DND-41 (cell line): ENCODE results near the gene MYH15.

Source experiments
- ATAC-seq: fragments of 200-7000 bp; cut with Tn5 transposase; 3 replicates; pipeline ENCODE4 v1.9.1; 2021; ENCODE audit warnings: low read depth; ENCODE audit not compliant: insufficient read depth
- DNase-seq: peaks from one replicate; pipeline ENCODE4 v3.0.0-alpha.2; 2020
- H2AFZ ChIP-seq: 2 replicates; pipeline ENCODE4 v1.6.0; 2012; ENCODE audit warnings: low read depth, low read length
- H3K27ac ChIP-seq: 2 replicates; pipeline ENCODE4 v1.5.1; 2012; ENCODE audit warnings: low read length, inconsistent platforms
- H3K27me3 ChIP-seq: fragments of 200-600 bp; sonication (generic); 2 replicates; pipeline ENCODE4 v1.6.0; 2012; ENCODE audit warnings: low read length, mild to moderate bottlenecking, inconsistent platforms; ENCODE audit not compliant: insufficient read depth, poor library complexity
- H3K36me3 ChIP-seq: 2 replicates; pipeline ENCODE4 v1.5.1; 2012; ENCODE audit warnings: low read length, inconsistent platforms; ENCODE audit not compliant: insufficient read depth
- H3K4me1 ChIP-seq: 2 replicates; pipeline ENCODE4 v1.5.1; 2012; ENCODE audit warnings: mild to moderate bottlenecking, low read length; ENCODE audit not compliant: insufficient read depth
- H3K4me2 ChIP-seq: 2 replicates; pipeline ENCODE4 v1.6.0; 2012; ENCODE audit warnings: mild to moderate bottlenecking, moderate library complexity, low read length, inconsistent platforms; ENCODE audit not compliant: insufficient read depth
- H3K4me3 ChIP-seq, 2 experiments: fragments of 200-600 bp in 1 of 2; shearing (Covaris generic) in 1 of 2; 2 replicates each; pipeline ENCODE4 v1.5.1; 2012 to 2016; ENCODE audit warnings: inconsistent platforms in 2 of 2, low read length in 2 of 2, mild to moderate bottlenecking in 2 of 2, low read depth in 1 of 2, moderate library complexity in 1 of 2
- H3K79me2 ChIP-seq: 2 replicates; pipeline ENCODE4 v1.6.0; 2012; ENCODE audit warnings: low read length, inconsistent platforms; ENCODE audit not compliant: insufficient read depth
- H3K9ac ChIP-seq: 2 replicates; pipeline ENCODE4 v1.6.0; 2012; ENCODE audit warnings: low read depth, mild to moderate bottlenecking, inconsistent platforms, low read length, moderate library complexity
- H3K9me3 ChIP-seq: 2 replicates; pipeline ENCODE4 v1.5.1; 2012; ENCODE audit warnings: low read length, moderate library complexity, mild to moderate bottlenecking, inconsistent platforms; ENCODE audit not compliant: insufficient read depth, severe bottlenecking
- H4K20me1 ChIP-seq: 2 replicates; pipeline ENCODE4 v1.6.0; 2012; ENCODE audit warnings: low read length; ENCODE audit not compliant: insufficient read depth
- EZH2 ChIP-seq: IDR thresholded peaks from 3 replicates; pipeline ENCODE4 v1.6.1; 2012; ENCODE audit warnings: borderline replicate concordance, low read depth, mild to moderate bottlenecking, moderate library complexity, low read length, inconsistent platforms; ENCODE audit not compliant: severe bottlenecking
- TF ChIP-seq, protein P1 (sequence below): IDR thresholded peaks from 2 replicates; pipeline ENCODE4 v1.5.1; 2012; ENCODE audit warnings: borderline replicate concordance, low read length, moderate library complexity, mild to moderate bottlenecking; ENCODE audit not compliant: poor library complexity, severe bottlenecking; ENCODE audit errors: extremely low read depth

The MYH15 gene

GRCh38 chr3:108516881-108517280 lies 6.5 kb upstream of the MYH15 start:
- Histone ChIP-seq H3K27ac (no peak overlapping the region), H3K4me1 (no peaks in the 10 kb centered on the region)
- no peak for TF ChIP-seq EZH2
- TF ChIP-seq, protein P1, sequence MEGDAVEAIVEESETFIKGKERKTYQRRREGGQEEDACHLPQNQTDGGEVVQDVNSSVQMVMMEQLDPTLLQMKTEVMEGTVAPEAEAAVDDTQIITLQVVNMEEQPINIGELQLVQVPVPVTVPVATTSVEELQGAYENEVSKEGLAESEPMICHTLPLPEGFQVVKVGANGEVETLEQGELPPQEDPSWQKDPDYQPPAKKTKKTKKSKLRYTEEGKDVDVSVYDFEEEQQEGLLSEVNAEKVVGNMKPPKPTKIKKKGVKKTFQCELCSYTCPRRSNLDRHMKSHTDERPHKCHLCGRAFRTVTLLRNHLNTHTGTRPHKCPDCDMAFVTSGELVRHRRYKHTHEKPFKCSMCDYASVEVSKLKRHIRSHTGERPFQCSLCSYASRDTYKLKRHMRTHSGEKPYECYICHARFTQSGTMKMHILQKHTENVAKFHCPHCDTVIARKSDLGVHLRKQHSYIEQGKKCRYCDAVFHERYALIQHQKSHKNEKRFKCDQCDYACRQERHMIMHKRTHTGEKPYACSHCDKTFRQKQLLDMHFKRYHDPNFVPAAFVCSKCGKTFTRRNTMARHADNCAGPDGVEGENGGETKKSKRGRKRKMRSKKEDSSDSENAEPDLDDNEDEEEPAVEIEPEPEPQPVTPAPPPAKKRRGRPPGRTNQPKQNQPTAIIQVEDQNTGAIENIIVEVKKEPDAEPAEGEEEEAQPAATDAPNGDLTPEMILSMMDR = no peak

GRCh38 chr3:108513961-108514360 lies 3.6 kb upstream of the MYH15 start:
- Histone ChIP-seq H3K27ac (no peak overlapping the region), H2AFZ (no peak overlapping the region), H4K20me1 (no peaks in the 10 kb centered on the region), H3K4me3 (no peak overlapping the region), H3K4me2 (no peak overlapping the region), H3K4me1 (no peaks in the 10 kb centered on the region), H3K27me3 (no peaks in the 10 kb centered on the region), H3K9me3 (no peaks in the 10 kb centered on the region), H3K36me3 (no peaks in the 10 kb centered on the region), H3K9ac (no peak overlapping the region), H3K79me2 (no peaks in the 10 kb centered on the region)
- no peak for DNase-seq
- no peak for ATAC-seq
- TF ChIP-seq EZH2 = no peak
- TF ChIP-seq, protein P1 = no peak

More at GRCh38 chr3:108516881-108517280, 6.5 kb upstream of the MYH15 start:
- Histone ChIP-seq H3K9ac (no peak overlapping the region), H4K20me1 (no peaks in the 10 kb centered on the region), H3K4me2 (no peak overlapping the region), H3K4me3 (no peak overlapping the region), H3K27me3 (no peaks in the 10 kb centered on the region), H3K9me3 (no peaks in the 10 kb centered on the region), H2AFZ (no peak overlapping the region), H3K36me3 (no peaks in the 10 kb centered on the region), H3K79me2 (no peaks in the 10 kb centered on the region)
- DNase-seq (no peak), ATAC-seq (no peak)

GRCh38 chr3:108512671-108513070 lies 2.3 kb upstream of the MYH15 start:
- H4K20me1 ChIP-seq = no peaks in the 10 kb centered on the region
- H3K9ac ChIP-seq = no peak overlapping the region
- H3K4me3 ChIP-seq = no peak overlapping the region
- DNase-seq (no peak), ATAC-seq (no peak)
- H3K79me2 ChIP-seq = no peaks in the 10 kb centered on the region
- H3K4me2 ChIP-seq = no peak overlapping the region
- no peaks in the 10 kb centered on the region for H3K9me3 ChIP-seq
- H3K27me3 ChIP-seq = no peaks in the 10 kb centered on the region
- H3K4me1 ChIP-seq = no peaks in the 10 kb centered on the region
- no peak overlapping the region for H2AFZ ChIP-seq
- TF ChIP-seq, protein P1 = no peak
- no peak for TF ChIP-seq EZH2
- H3K36me3 ChIP-seq = no peaks in the 10 kb centered on the region
- no peak overlapping the region for H3K27ac ChIP-seq

DNA sequence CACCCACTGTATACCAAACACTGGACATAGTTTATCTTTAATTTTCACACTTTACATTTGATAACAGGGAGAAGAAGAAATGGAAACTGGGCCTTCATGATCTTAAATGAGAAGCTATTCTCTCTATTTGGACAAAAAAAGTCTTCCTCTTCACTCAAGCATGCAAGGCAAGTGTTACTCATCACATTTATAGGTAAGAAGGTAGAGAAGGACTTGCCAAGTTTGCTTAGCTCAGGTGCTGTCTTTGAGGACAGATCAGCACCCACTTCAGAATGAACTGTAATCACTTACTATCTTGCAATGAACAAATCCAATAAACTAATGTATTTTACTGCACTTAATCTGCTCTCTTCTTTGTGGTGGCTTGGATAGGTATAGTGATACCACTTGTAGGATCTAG lies 1.1 kb upstream of the MYH15 start:
- Histone ChIP-seq H3K36me3 (no peaks in the 10 kb centered on the region), H3K4me2 (no peak overlapping the region), H3K9ac (no peak overlapping the region), H3K4me3 (no peak overlapping the region), H3K4me1 (no peaks in the 10 kb centered on the region), H3K9me3 (no peaks in the 10 kb centered on the region), H3K79me2 (no peaks in the 10 kb centered on the region), H4K20me1 (no peaks in the 10 kb centered on the region), H3K27me3 (no peaks in the 10 kb centered on the region), H2AFZ (no peak overlapping the region), H3K27ac (no peak overlapping the region)
- no peak for DNase-seq
- no peak for ATAC-seq
- TF ChIP-seq EZH2 = no peak
- TF ChIP-seq, protein P1 = no peak
